Mucosa of descending colon (tissue), 3 donors: Measurements from ENCODE around the gene PPP2R5E. TPM values are rescaled to one million over a fixed set of nuclear protein-coding genes. Genes with fewer than 3 reads are reported as not detected.
"Not testable (repeated sequence)": the region's sequence is repeated elsewhere in the genome, so short reads cannot be mapped to it uniquely, and the experiment has no call there.

Source experiments
- ATAC-seq: fragments of 200-7000 bp; cut with Tn5 transposase; one replicate; pipeline ENCODE4 v1.9.1; 2020; ENCODE audit warnings: mild to moderate bottlenecking, moderate library complexity
- DNase-seq, 3 donors: peaks; one replicate each; pipeline ENCODE4 v3.0.0-alpha.2; 2020
- H3K36me3 ChIP-seq: fragments of 200-600 bp; one replicate; pipeline ENCODE4 v1.8.0; 2021; ENCODE audit warnings: low read depth, mild to moderate bottlenecking
- H3K4me1 ChIP-seq: fragments of 200-600 bp; one replicate; pipeline ENCODE4 v1.8.0; 2021; ENCODE audit warnings: low read depth, mild to moderate bottlenecking
- H3K4me3 ChIP-seq: fragments of 200-600 bp; one replicate; pipeline ENCODE4 v1.8.0; 2021; ENCODE audit warnings: mild to moderate bottlenecking
- H3K9me3 ChIP-seq: fragments of 200-600 bp; one replicate; pipeline ENCODE4 v1.8.0; 2021; ENCODE audit warnings: mild to moderate bottlenecking
- intact Hi-C, 2 donors: fragments of 100-400 bp; cut with DNase I in 1 of 2; cut with micrococcal nuclease in 1 of 2; formaldehyde crosslinking; loops; one replicate each; pipeline versions ENCODE4 v1.11.0 to v1.11.1; 2022; cut with DNase I, micrococcal nuclease
- long read RNA-seq, 2 donors: library from polyadenylated mRNA; unstranded; transcript quantifications; one replicate each; pipeline ENCODE4 v2.0.0, GENCODE V29; 2019 to 2021
- total RNA-seq, 3 donors: library from RNA; stranded (reverse); fragmentation: NEBNext Ultra II Directional in 2 of 3; extraction: Animal tissue kit (Norgen Biotek cat#: 25700) in 2 of 3; gene quantifications; one replicate each; pipeline versions ENCODE4 v1.2.1 to v1.2.4, GENCODE V29; 2021 to 2023
- TF ChIP-seq, protein P1 (sequence below): fragments of 200-600 bp; IDR thresholded peaks from one replicate; pipeline ENCODE4 v1.8.0; 2022; ENCODE audit warnings: antibody characterized with exemption, mild to moderate bottlenecking
- donor health status: DM: no; HTN: no; CAD: no; lungs with moderate emphysema.
- donor health status: DM: no; HTN: no; CAD: no.
- donor health status: DM: no; HTN: yes; CAD: no.

Gene PPP2R5E
- 10 to 100 TPM; 45.3 to 54.1 (median 51.6) TPM for total RNA-seq
- long read RNA-seq, donor 1, full-length matches to known transcripts: 57 of 95 reads
- long read RNA-seq, donor 1, partial matches to known transcripts: 6 of 95 reads
- long read RNA-seq, donor 1, other reads (novel, unspliced or antisense): 32 of 95 reads
- long read RNA-seq, donor 2, full-length matches to known transcripts: 8 of 25 reads
- long read RNA-seq, donor 2, partial matches to known transcripts: 10 of 25 reads
- long read RNA-seq, donor 2, other reads (novel, unspliced or antisense): 7 of 25 reads

DNA sequence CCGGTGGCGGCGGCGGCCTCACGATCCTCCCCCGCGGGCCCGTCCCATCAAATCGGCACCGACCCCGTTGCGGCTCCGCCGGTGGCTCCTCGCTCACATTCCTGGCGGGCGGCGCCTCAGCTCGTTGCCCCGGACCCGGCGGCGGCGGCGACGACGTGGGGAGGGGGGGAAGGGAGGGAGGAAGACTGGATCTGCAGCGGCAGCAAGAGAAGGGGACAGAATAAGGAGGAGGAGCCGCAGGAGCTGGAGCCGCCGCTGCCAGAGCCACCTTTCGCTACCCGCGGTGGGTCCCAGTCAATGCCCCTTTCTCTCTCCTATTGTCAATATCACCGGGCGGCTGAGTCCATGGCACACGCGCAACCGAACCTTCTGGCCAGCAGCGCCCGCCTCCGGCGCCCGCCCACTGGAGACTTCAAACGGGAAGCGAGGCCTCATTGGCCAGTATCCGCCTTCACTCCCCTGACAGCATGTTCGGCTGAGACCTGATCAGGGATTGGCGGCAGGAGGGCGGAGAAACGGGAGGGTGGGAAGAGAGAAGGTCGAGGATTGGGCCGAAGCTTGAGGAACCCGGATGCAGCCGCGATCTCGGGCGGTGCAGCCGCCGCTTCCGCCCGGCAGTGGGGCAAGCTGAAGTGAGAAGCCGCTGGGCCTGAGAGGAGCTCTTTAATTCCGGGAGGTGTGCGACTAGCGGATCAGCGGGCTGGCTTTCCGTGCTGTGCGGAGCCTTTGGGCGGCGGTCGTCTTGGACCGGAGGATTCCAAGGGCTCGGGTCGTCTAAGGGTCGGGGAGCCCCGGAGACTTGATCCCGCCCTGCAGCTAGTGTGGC is at the start of gene PPP2R5E:
Gene PPP2R5E (minus strand): TSS at position 378 of the 826 bp plus-strand sequence. CDS start 3,692 bp downstream, outside the sequence.
- ATAC-seq (peak; percentile 97), DNase-seq (peak; percentile 98)
- intact Hi-C loops: loop anchor here in 1 of 2 donors (5.0 kb wide), 1 partner anchor 156 kb away; no protein-coding TSS in a partner anchor
- H3K4me1 ChIP-seq: peaks cover 19% of the 10 kb centered on the region
- TF ChIP-seq, protein P1, sequence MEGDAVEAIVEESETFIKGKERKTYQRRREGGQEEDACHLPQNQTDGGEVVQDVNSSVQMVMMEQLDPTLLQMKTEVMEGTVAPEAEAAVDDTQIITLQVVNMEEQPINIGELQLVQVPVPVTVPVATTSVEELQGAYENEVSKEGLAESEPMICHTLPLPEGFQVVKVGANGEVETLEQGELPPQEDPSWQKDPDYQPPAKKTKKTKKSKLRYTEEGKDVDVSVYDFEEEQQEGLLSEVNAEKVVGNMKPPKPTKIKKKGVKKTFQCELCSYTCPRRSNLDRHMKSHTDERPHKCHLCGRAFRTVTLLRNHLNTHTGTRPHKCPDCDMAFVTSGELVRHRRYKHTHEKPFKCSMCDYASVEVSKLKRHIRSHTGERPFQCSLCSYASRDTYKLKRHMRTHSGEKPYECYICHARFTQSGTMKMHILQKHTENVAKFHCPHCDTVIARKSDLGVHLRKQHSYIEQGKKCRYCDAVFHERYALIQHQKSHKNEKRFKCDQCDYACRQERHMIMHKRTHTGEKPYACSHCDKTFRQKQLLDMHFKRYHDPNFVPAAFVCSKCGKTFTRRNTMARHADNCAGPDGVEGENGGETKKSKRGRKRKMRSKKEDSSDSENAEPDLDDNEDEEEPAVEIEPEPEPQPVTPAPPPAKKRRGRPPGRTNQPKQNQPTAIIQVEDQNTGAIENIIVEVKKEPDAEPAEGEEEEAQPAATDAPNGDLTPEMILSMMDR: no peak
- peak within 1 kb of the TSS; percentile 86 for H3K4me3 ChIP-seq
- H3K36me3 ChIP-seq: no peaks in the 10 kb centered on the region
- H3K9me3 ChIP-seq: no peaks in the 10 kb centered on the region

DNA sequence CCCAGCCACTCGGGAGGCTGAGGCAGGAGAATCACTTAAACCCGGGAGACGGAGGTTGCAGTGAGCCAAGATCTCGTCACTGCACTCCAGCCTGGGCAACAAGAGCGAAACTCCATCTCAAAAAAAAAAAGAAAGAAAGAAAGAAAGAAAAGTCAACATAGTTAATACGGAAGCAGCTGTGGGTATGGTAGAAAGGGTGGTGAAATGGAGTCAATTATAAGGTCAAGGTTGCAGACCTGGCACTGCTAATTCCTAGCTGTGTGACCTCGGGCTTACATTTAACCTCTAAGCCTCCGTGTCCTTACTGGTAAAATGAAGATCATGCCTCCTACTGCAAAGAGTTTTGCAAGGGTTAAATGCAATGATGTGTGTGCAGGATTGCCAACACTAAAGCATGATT is 39.9 kb upstream of the PPP2R5E start:
- ATAC-seq, intact Hi-C loops: not testable (repeated sequence)

DNA sequence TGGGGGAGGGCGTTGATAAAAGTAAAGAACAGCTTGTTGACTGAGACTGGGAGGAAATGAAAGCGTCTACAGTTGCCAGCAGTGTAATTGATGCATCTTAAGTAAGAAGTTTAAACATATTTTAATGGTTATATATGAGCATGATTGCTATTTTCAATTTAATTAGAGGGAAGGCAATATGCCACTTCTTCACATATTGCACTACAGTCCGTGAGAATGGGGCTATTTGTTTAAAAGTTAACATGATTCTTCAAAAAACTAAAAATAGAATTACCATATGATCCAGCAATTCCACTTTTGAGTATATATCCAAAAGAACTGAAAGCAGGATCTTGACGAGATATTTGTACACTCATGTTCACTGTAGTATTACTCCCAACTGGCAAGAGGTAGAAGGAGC is 38.3 kb upstream of the PPP2R5E start:
- ATAC-seq (no peak), DNase-seq (no peak)
- Histone ChIP-seq H3K9me3 (no peaks in the 10 kb centered on the region), H3K36me3 (no peaks in the 10 kb centered on the region), H3K4me1 (no peaks in the 10 kb centered on the region), H3K4me3 (no peak overlapping the region)
- TF ChIP-seq, protein P1: no peak
- intact Hi-C loops: no loop called here

More for the DNA sequence above, 39.9 kb upstream of the PPP2R5E start:
- H3K4me3 ChIP-seq, H3K9me3 ChIP-seq, H3K36me3 ChIP-seq, DNase-seq, H3K4me1 ChIP-seq: not testable (repeated sequence)

DNA sequence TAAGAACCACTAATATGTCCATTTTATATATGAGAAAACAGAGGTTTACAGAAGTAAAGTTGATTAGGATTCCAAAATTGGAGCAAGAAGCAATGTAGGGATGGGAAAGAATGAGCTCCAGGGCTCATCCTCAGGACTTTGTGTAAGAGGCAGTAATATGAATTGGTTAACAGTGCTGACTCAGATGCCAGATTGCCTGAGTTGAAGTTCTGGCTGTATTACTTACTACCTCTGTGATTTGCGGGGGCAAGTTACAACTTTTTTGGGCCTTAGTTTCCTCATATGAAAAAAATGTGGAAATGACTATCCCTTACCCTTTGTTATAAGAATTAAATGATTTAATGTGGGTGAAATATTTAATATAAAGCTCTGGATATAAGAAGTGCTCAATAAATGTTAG is 35.1 kb upstream of the PPP2R5E start:
- DNase-seq: no peak
- Histone ChIP-seq H3K9me3 (no peaks in the 10 kb centered on the region), H3K4me1 (no peaks in the 10 kb centered on the region), H3K4me3 (no peak overlapping the region), H3K36me3 (no peaks in the 10 kb centered on the region)
- intact Hi-C loops: no loop called here
- TF ChIP-seq, protein P1: no peak
- ATAC-seq: no peak

DNA sequence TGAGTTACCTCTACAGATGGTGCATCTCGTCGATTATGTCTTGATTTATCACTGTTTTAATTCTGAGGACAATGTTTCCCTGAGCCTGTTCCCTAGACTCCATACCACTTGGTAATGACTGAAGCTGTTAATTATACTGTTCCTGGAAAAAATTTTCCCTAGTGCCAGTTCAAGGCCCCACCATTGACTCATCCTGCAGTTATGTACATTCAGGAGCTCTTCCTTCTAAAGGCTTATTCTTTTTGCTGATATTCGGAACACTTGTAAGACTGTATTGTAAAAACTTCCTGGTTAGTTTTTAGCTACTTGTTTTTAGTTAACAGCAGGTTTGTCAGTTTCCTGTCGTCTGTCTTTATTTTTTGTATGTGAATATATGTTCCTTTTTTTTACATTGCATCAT is 30.4 kb upstream of the PPP2R5E start:
- intact Hi-C loops: no loop called here
- no peak overlapping the region for H3K4me3 ChIP-seq
- DNase-seq (no peak), ATAC-seq (no peak)
- no peaks in the 10 kb centered on the region for H3K36me3 ChIP-seq
- TF ChIP-seq, protein P1: no peak
- no peaks in the 10 kb centered on the region for H3K4me1 ChIP-seq
- no peaks in the 10 kb centered on the region for H3K9me3 ChIP-seq

DNA sequence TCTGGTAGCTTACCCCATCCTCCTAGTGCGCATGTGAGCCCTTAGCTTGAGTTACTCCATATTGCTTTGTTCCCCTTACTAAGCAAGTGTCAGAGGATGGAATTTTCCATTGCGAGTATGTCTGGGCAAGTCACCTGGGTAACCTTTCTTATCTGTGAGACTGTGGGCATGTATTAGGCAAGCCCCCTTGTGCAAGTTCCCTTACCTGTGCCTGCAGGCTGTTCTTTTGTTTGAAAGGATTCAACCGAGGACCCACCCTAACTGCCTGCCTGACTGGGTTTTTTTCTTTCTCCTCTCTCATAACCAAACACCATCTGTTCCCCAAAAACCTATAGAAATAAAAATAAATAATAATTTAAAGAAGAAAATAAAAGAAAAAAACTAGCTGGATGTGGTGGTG is 22.3 kb upstream of the PPP2R5E start:
- Histone ChIP-seq H3K9me3 (peaks cover under 1% of the 10 kb centered on the region), H3K36me3 (no peaks in the 10 kb centered on the region), H3K4me3 (no peak overlapping the region), H3K4me1 (peaks cover 4% of the 10 kb centered on the region)
- ATAC-seq: no peak
- TF ChIP-seq, protein P1: no peak
- intact Hi-C loops: no loop called here
- DNase-seq: no peak
